HG03060 (cell line): ENCODE results near the gene TRIP10.
"Not testable (repeated sequence)": the region's sequence is repeated elsewhere in the genome, so short reads cannot be mapped to it uniquely, and the experiment has no call there.

Source experiments
- ATAC-seq: cut with Tn5 transposase; IDR thresholded peaks from one replicate; pipeline ENCODE4 v1.9.1; 2021; ENCODE audit warnings: low read depth, moderate number of reproducible peaks; ENCODE audit not compliant: unreplicated experiment

Gene TRIP10

GRCh38 chr19:6739390-6739882 lies at the start of gene TRIP10:
Gene TRIP10 (plus strand): TSS chr19:6739680. CDS start chr19:6739762, 82 bp downstream.
- ATAC-seq: no peak

- ATAC-seq: no peak
These were observed 49.2 kb upstream of the TRIP10 start for GRCh38 chr19:6690160-6690885.

GRCh38 chr19:6691342-6691741 lies 48.1 kb upstream of the TRIP10 start:
- no peak for ATAC-seq

- ATAC-seq: no peak
These were observed 47.5 kb upstream of the TRIP10 start for GRCh38 chr19:6692027-6692426.

- no peak for ATAC-seq
These were observed 46.4 kb upstream of the TRIP10 start for GRCh38 chr19:6693056-6693471.

GRCh38 chr19:6693681-6694080 lies 45.8 kb upstream of the TRIP10 start:
- no peak for ATAC-seq

GRCh38 chr19:6694147-6694815 lies 45.2 kb upstream of the TRIP10 start:
- no peak for ATAC-seq

GRCh38 chr19:6696239-6696820 lies 43.1 kb upstream of the TRIP10 start:
- ATAC-seq: no peak

GRCh38 chr19:6697291-6697690 lies 42.2 kb upstream of the TRIP10 start:
- no peak for ATAC-seq

- ATAC-seq: no peak
These were observed 39.5 kb upstream of the TRIP10 start for GRCh38 chr19:6699935-6700334.

GRCh38 chr19:6700586-6701316 lies 38.7 kb upstream of the TRIP10 start:
- no peak for ATAC-seq

- no peak for ATAC-seq
These were observed 33.4 kb upstream of the TRIP10 start for GRCh38 chr19:6705931-6706632.

- ATAC-seq: no peak
These were observed 32.9 kb upstream of the TRIP10 start for GRCh38 chr19:6706633-6706958.

- no peak for ATAC-seq
These were observed 32.3 kb upstream of the TRIP10 start for GRCh38 chr19:6707011-6707657.

GRCh38 chr19:6707658-6708018 lies 31.8 kb upstream of the TRIP10 start:
- no peak for ATAC-seq

GRCh38 chr19:6708346-6708745 lies 31.1 kb upstream of the TRIP10 start:
- ATAC-seq: no peak

GRCh38 chr19:6708913-6709312 lies 30.6 kb upstream of the TRIP10 start:
- ATAC-seq: not testable (repeated sequence)

- no peak for ATAC-seq
These were observed 29.9 kb upstream of the TRIP10 start for GRCh38 chr19:6709549-6709948.

GRCh38 chr19:6710273-6711077 lies 29.0 kb upstream of the TRIP10 start:
- no peak for ATAC-seq
